HUES64 (cell line): ENCODE results near the gene SVBP. TPM values are rescaled to one million over a fixed set of nuclear protein-coding genes. Genes with fewer than 3 reads are reported as not detected.
"Not testable (repeated sequence)": the region's sequence is repeated elsewhere in the genome, so short reads cannot be mapped to it uniquely, and the experiment has no call there.

ENCODE experiments used
- H3K27ac ChIP-seq: 2 replicates; pipeline ENCODE4 v1.7.0; 2013; ENCODE audit warnings: low read depth, low read length, inconsistent platforms
- H3K27me3 ChIP-seq: 2 replicates; pipeline ENCODE4 v1.6.1; 2013; ENCODE audit warnings: mild to moderate bottlenecking, low read length; ENCODE audit not compliant: insufficient read depth
- H3K36me3 ChIP-seq: 2 replicates; pipeline ENCODE4 v1.6.1; 2013; ENCODE audit warnings: mild to moderate bottlenecking, low read length; ENCODE audit not compliant: insufficient read depth
- H3K4me1 ChIP-seq: 2 replicates; pipeline ENCODE4 v1.6.1; 2013; ENCODE audit warnings: mild to moderate bottlenecking, low read length, moderate library complexity; ENCODE audit not compliant: insufficient read depth
- H3K4me3 ChIP-seq: 2 replicates; pipeline ENCODE4 v1.5.1; 2013; ENCODE audit warnings: mild to moderate bottlenecking, low read length, moderate library complexity
- H3K9ac ChIP-seq: 2 replicates; pipeline ENCODE4 v1.6.1; 2013; ENCODE audit warnings: mild to moderate bottlenecking, low read depth, low read length
- H3K9me3 ChIP-seq: 2 replicates; pipeline ENCODE4 v1.6.1; 2013; ENCODE audit warnings: low read depth, low read length; ENCODE audit not compliant: insufficient read depth
- WGBS: fragments of 150-250, 120-280 bp; methylation state at CpG from one replicate; pipeline ENCODE4 v1.1.7; 2013; ENCODE audit warnings: missing lambda C conversion rate; 5-methylcytosine and 5-hydroxymethylcytosine counted together
- polyA plus RNA-seq, 2 experiments: library from polyadenylated mRNA; stranded (reverse); fragments of 50-300 nt; gene quantifications; one replicate each; pipeline ENCODE4 v1.2.3, GENCODE V29; 2013

Gene SVBP, protein sequence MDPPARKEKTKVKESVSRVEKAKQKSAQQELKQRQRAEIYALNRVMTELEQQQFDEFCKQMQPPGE
- 38.8 TPM for polyA plus RNA-seq (2013, experiment 1 of 2)
- 48.3 TPM for polyA plus RNA-seq (2013, experiment 2 of 2)

- under 1% methylated on average over 64 of the region's 66 CpGs for WGBS
- peak within 1 kb of the TSS; percentile 94 for H3K4me3 ChIP-seq
- H3K9ac ChIP-seq = peak within 1 kb of the TSS; percentile 99
- no peaks in the 10 kb centered on the region for H3K9me3 ChIP-seq
- H3K36me3 ChIP-seq = no peaks in the 10 kb centered on the region; the same call in 1 of the 2 replicates
- no peaks in the 10 kb centered on the region for H3K27me3 ChIP-seq
- H3K27ac ChIP-seq = peak within 1 kb of the TSS; percentile 100
- peaks cover 19% of the 10 kb centered on the region for H3K4me1 ChIP-seq
Observed at GRCh38 chr1:42816585-42817439, at the start of gene SVBP, which contains the start of gene ERMAP. Gene SVBP (minus strand): TSS chr1:42817397. CDS start chr1:42816544, 853 bp downstream. Gene ERMAP (plus strand): TSS chr1:42817122. CDS start chr1:42830449, 13,327 bp downstream.

- H3K4me1 ChIP-seq = no peaks in the 10 kb centered on the region
- H3K27me3 ChIP-seq = no peaks in the 10 kb centered on the region; the same call in 1 of the 2 replicates
- 95% methylated on average over 5 of the region's 5 CpGs for WGBS
Observed at GRCh38 chr1:42866549-42866948, 49.4 kb upstream of the SVBP start.

DNA sequence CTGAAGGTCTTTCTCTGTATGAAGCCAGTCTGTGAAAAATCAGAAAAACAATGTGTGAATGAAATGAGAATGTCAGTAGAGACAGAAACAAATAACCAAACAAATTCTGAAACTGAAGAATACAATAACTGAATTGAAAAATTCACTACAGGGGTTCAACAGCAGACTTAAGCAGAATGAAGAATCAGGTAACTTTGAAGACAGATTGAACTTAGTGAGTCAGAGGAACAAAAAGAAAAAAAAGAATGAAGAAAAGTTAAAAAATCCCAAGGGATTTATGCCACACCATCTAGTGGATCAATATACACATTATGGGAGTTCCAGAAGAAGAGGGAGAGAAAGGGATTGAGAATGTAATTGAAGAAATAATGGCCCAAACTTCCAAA lies 43.8 kb upstream of the SVBP start:
- no peaks in the 10 kb centered on the region; the same call in 1 of the 2 replicates for H3K27me3 ChIP-seq
- H3K9me3 ChIP-seq = no peaks in the 10 kb centered on the region; the same call in 1 of the 2 replicates
- H3K4me3 ChIP-seq = no peak overlapping the region
- H3K4me1 ChIP-seq = no peaks in the 10 kb centered on the region
- no peak overlapping the region for H3K27ac ChIP-seq
- no peak overlapping the region for H3K9ac ChIP-seq
- H3K36me3 ChIP-seq = no peaks in the 10 kb centered on the region

More at GRCh38 chr1:42866549-42866948, 49.4 kb upstream of the SVBP start:
- Histone ChIP-seq H3K27ac (no peak overlapping the region), H3K9ac (no peak overlapping the region), H3K4me3 (no peak overlapping the region), H3K9me3 (no peaks in the 10 kb centered on the region), H3K36me3 (no peaks in the 10 kb centered on the region)

GRCh38 chr1:42860339-42861013 lies 43.3 kb upstream of the SVBP start:
- WGBS = 83% methylated on average over 4 of the region's 4 CpGs
- H3K36me3 ChIP-seq = no peaks in the 10 kb centered on the region
- no peak overlapping the region for H3K9ac ChIP-seq
- H3K4me3 ChIP-seq = no peak overlapping the region
- H3K4me1 ChIP-seq = no peaks in the 10 kb centered on the region
- no peak overlapping the region for H3K27ac ChIP-seq
- H3K9me3 ChIP-seq = no peaks in the 10 kb centered on the region; the same call in 1 of the 2 replicates
- no peaks in the 10 kb centered on the region; the same call in 1 of the 2 replicates for H3K27me3 ChIP-seq

- H3K27ac ChIP-seq, H3K9me3 ChIP-seq, H3K4me1 ChIP-seq, H3K4me3 ChIP-seq, H3K36me3 ChIP-seq, H3K9ac ChIP-seq, H3K27me3 ChIP-seq: not testable (repeated sequence)
- WGBS = 91% methylated on average over 5 of the region's 5 CpGs
Observed at GRCh38 chr1:42859366-42859765, 42.2 kb upstream of the SVBP start.

- not testable (repeated sequence) for H3K4me1 ChIP-seq, H3K9ac ChIP-seq, H3K9me3 ChIP-seq, H3K27me3 ChIP-seq, H3K27ac ChIP-seq, H3K4me3 ChIP-seq
- WGBS = 93% methylated on average over 3 of the region's 3 CpGs
- H3K36me3 ChIP-seq = peaks cover 12% of the 10 kb centered on the region
Observed at GRCh38 chr1:42856554-42856953, 39.4 kb upstream of the SVBP start.

- WGBS = 92% methylated on average over 6 of the region's 6 CpGs
- no peak overlapping the region for H3K4me3 ChIP-seq
- peaks cover 2% of the 10 kb centered on the region for H3K4me1 ChIP-seq
- no peak overlapping the region for H3K27ac ChIP-seq
- no peaks in the 10 kb centered on the region for H3K27me3 ChIP-seq
- H3K9me3 ChIP-seq = no peaks in the 10 kb centered on the region; the same call in 1 of the 2 replicates
- H3K36me3 ChIP-seq = peaks cover 41% of the 10 kb centered on the region
- no peak overlapping the region for H3K9ac ChIP-seq
Observed at GRCh38 chr1:42853116-42853884, 36.1 kb upstream of the SVBP start.

DNA sequence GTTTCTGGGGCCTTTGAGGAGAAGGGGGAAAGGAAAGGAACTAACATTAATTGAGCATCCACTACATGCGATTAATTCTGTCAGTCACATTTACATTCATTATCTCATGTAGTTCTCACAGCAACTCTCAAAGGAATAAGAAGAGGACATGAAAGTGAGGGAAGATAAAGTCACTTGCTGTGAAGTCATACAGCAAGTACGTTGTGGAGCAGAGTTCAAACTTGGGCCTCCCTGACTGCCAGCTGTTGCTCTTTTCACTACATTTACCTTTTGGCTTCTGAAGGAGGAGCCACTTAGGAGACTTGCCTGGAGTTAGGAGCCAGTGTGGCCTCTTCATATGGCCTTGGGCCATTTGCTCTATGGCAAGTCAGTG lies 35.4 kb upstream of the SVBP start:
- 0% methylated on average over 1 of the region's 2 CpGs for WGBS
- H3K27ac ChIP-seq = no peak overlapping the region

GRCh38 chr1:42851960-42852607 lies 34.9 kb upstream of the SVBP start:
- Histone ChIP-seq H3K4me1 (peaks cover 13% of the 10 kb centered on the region), H3K27me3 (no peaks in the 10 kb centered on the region), H3K9ac (no peak overlapping the region), H3K27ac (no peak overlapping the region), H3K9me3 (no peaks in the 10 kb centered on the region; the same call in 1 of the 2 replicates), H3K4me3 (no peak overlapping the region), H3K36me3 (peaks cover 41% of the 10 kb centered on the region)
- WGBS = 84% methylated on average over 2 of the region's 2 CpGs

More for the DNA sequence above, 35.4 kb upstream of the SVBP start:
- Histone ChIP-seq H3K4me1 (peaks cover 9% of the 10 kb centered on the region), H3K9me3 (no peaks in the 10 kb centered on the region; the same call in 1 of the 2 replicates), H3K36me3 (peaks cover 41% of the 10 kb centered on the region), H3K27me3 (no peaks in the 10 kb centered on the region), H3K4me3 (no peak overlapping the region), H3K9ac (no peak overlapping the region)

GRCh38 chr1:42851420-42851819 lies 34.2 kb upstream of the SVBP start:
- peaks cover 41% of the 10 kb centered on the region for H3K36me3 ChIP-seq
- H3K27me3 ChIP-seq = no peaks in the 10 kb centered on the region
- WGBS = 98% methylated on average over 15 of the region's 15 CpGs
- no peak overlapping the region for H3K9ac ChIP-seq
- H3K27ac ChIP-seq = no peak overlapping the region
- H3K9me3 ChIP-seq = no peaks in the 10 kb centered on the region
- H3K4me1 ChIP-seq = peaks cover 13% of the 10 kb centered on the region
- no peak overlapping the region for H3K4me3 ChIP-seq
